IPS DF 6.9 (cell line): Measurements from ENCODE around the gene MAGEB17.

ENCODE experiments used
- DNase-seq: peaks from one replicate; pipeline ENCODE4 v3.0.0-alpha.2; 2013; ENCODE audit warnings: low read depth, low spot score
- H3K27ac ChIP-seq: one replicate; pipeline ENCODE4 v1.5.1; 2013; ENCODE audit warnings: low read length, control low read depth
- H3K27me3 ChIP-seq: 2 replicates; pipeline ENCODE4 v1.6.1; 2013; ENCODE audit warnings: mild to moderate bottlenecking, low read length; ENCODE audit not compliant: control insufficient read depth, insufficient read depth
- H3K36me3 ChIP-seq: 2 replicates; pipeline ENCODE4 v1.6.1; 2013; ENCODE audit warnings: low read length; ENCODE audit not compliant: control insufficient read depth, insufficient read depth
- H3K4me1 ChIP-seq: 2 replicates; pipeline ENCODE4 v1.6.1; 2013; ENCODE audit warnings: low read length; ENCODE audit not compliant: control insufficient read depth, insufficient read depth
- H3K4me3 ChIP-seq: 2 replicates; pipeline ENCODE4 v1.5.1; 2013; ENCODE audit warnings: mild to moderate bottlenecking, low read length
- H3K9me3 ChIP-seq: 2 replicates; pipeline ENCODE4 v1.6.1; 2013; ENCODE audit warnings: low read length, inconsistent platforms; ENCODE audit not compliant: control insufficient read depth, insufficient read depth
- WGBS: extraction: QIAGEN DNeasy Blood & Tissue Kit; methylation state at CpG from one replicate; pipeline ENCODE4 v1.1.7; 2013; ENCODE audit warnings: mixed read lengths, missing lambda C conversion rate; ENCODE audit not compliant: insufficient read length, insufficient coverage; 5-methylcytosine and 5-hydroxymethylcytosine counted together

Gene MAGEB17

GRCh38 chrX:16167181-16167580 lies at the start of gene MAGEB17:
Gene MAGEB17 (plus strand): TSS chrX:16167481. CDS start chrX:16170383, 2,902 bp downstream.
- Histone ChIP-seq H3K36me3 (no peaks in the 10 kb centered on the region), H3K27ac (no peak within 1 kb of the TSS), H3K4me3 (no peak within 1 kb of the TSS), H3K9me3 (no peaks in the 10 kb centered on the region), H3K27me3 (no peaks in the 10 kb centered on the region), H3K4me1 (no peaks in the 10 kb centered on the region)
- no peak for DNase-seq
- no CpG with 5 or more reads among the region's 5 CpGs for WGBS

GRCh38 chrX:16119353-16120220 lies 47.7 kb upstream of the MAGEB17 start:
- no peak for DNase-seq
- no peaks in the 10 kb centered on the region for H3K36me3 ChIP-seq
- no peak overlapping the region for H3K4me3 ChIP-seq
- WGBS, result no CpG with 5 or more reads among the region's 5 CpGs
- H3K27ac ChIP-seq, result no peak overlapping the region
- H3K9me3 ChIP-seq, result no peaks in the 10 kb centered on the region
- H3K27me3 ChIP-seq, result no peaks in the 10 kb centered on the region
- H3K4me1 ChIP-seq, result no peaks in the 10 kb centered on the region

- Histone ChIP-seq H3K36me3 (no peaks in the 10 kb centered on the region), H3K4me1 (no peaks in the 10 kb centered on the region), H3K27ac (no peak overlapping the region), H3K4me3 (no peak overlapping the region), H3K9me3 (no peaks in the 10 kb centered on the region), H3K27me3 (no peaks in the 10 kb centered on the region)
- WGBS, result no CpG with 5 or more reads among the region's 3 CpGs
- DNase-seq, result no peak
Observed at GRCh38 chrX:16120431-16120830, 46.9 kb upstream of the MAGEB17 start.

- Histone ChIP-seq H3K27me3 (no peaks in the 10 kb centered on the region), H3K27ac (no peak within 1 kb of the TSS), H3K9me3 (no peaks in the 10 kb centered on the region), H3K4me1 (no peaks in the 10 kb centered on the region), H3K4me3 (peak within 1 kb of the TSS; percentile 44; the same call in 1 of the 2 replicates), H3K36me3 (no peaks in the 10 kb centered on the region)
- no CpG with 5 or more reads among the region's 6 CpGs for WGBS
- peak; percentile 81 for DNase-seq
Observed at GRCh38 chrX:16123222-16123786, 44.0 kb upstream of the MAGEB17 start, which contains the start of gene GRPR. Gene GRPR (plus strand): TSS chrX:16123565. CDS start chrX:16123954, 389 bp downstream.

GRCh38 chrX:16124201-16124600 lies 43.1 kb upstream of the MAGEB17 start:
- no peaks in the 10 kb centered on the region for H3K36me3 ChIP-seq
- H3K27ac ChIP-seq, result no peak overlapping the region
- WGBS, result no CpG with 5 or more reads among the region's 7 CpGs
- peak overlapping the region; percentile 44; the same call in 1 of the 2 replicates for H3K4me3 ChIP-seq
- no peaks in the 10 kb centered on the region for H3K4me1 ChIP-seq
- no peaks in the 10 kb centered on the region for H3K9me3 ChIP-seq
- no peak for DNase-seq
- H3K27me3 ChIP-seq, result no peaks in the 10 kb centered on the region

- no peaks in the 10 kb centered on the region for H3K9me3 ChIP-seq
- H3K4me3 ChIP-seq, result peak overlapping the region; percentile 49
- no CpG with 5 or more reads among the region's 5 CpGs for WGBS
- no peaks in the 10 kb centered on the region for H3K27me3 ChIP-seq
- no peaks in the 10 kb centered on the region for H3K36me3 ChIP-seq
- H3K27ac ChIP-seq, result no peak overlapping the region
- no peak for DNase-seq
- H3K4me1 ChIP-seq, result no peaks in the 10 kb centered on the region
Observed at GRCh38 chrX:16125520-16126149, 41.6 kb upstream of the MAGEB17 start.

- DNase-seq, result no peak
- H3K9me3 ChIP-seq, result no peaks in the 10 kb centered on the region
- H3K4me1 ChIP-seq, result no peaks in the 10 kb centered on the region
- H3K27ac ChIP-seq, result no peak overlapping the region
- no peaks in the 10 kb centered on the region for H3K36me3 ChIP-seq
- H3K27me3 ChIP-seq, result no peaks in the 10 kb centered on the region
- H3K4me3 ChIP-seq, result no peak overlapping the region
- no CpG with 5 or more reads among the region's 2 CpGs for WGBS
Observed at GRCh38 chrX:16130707-16131106, 36.6 kb upstream of the MAGEB17 start.

GRCh38 chrX:16134936-16135335 lies 32.3 kb upstream of the MAGEB17 start:
- DNase-seq, result no peak
- Histone ChIP-seq H3K4me1 (no peaks in the 10 kb centered on the region), H3K4me3 (no peak overlapping the region), H3K27ac (no peak overlapping the region), H3K27me3 (no peaks in the 10 kb centered on the region), H3K36me3 (no peaks in the 10 kb centered on the region), H3K9me3 (no peaks in the 10 kb centered on the region)
- no CpG with 5 or more reads among the region's 1 CpG for WGBS

GRCh38 chrX:16136080-16136479 lies 31.2 kb upstream of the MAGEB17 start:
- H3K9me3 ChIP-seq, result no peaks in the 10 kb centered on the region
- no CpG with 5 or more reads among the region's 2 CpGs for WGBS
- H3K4me1 ChIP-seq, result no peaks in the 10 kb centered on the region
- H3K27me3 ChIP-seq, result no peaks in the 10 kb centered on the region
- H3K27ac ChIP-seq, result no peak overlapping the region
- no peak for DNase-seq
- no peak overlapping the region for H3K4me3 ChIP-seq
- H3K36me3 ChIP-seq, result no peaks in the 10 kb centered on the region

- no peaks in the 10 kb centered on the region for H3K4me1 ChIP-seq
- H3K36me3 ChIP-seq, result no peaks in the 10 kb centered on the region
- no peak overlapping the region for H3K4me3 ChIP-seq
- DNase-seq, result no peak
- no peak overlapping the region for H3K27ac ChIP-seq
- no peaks in the 10 kb centered on the region for H3K9me3 ChIP-seq
- H3K27me3 ChIP-seq, result no peaks in the 10 kb centered on the region
Observed at GRCh38 chrX:16137416-16138107, 29.7 kb upstream of the MAGEB17 start.
